NT2/D1 (cell line): ENCODE measurements around the gene KAZN.

ENCODE experiments used
- SUZ12 ChIP-seq: IDR thresholded peaks from 2 replicates; pipeline ENCODE4 v1.6.1; 2011; ENCODE audit not compliant: insufficient read length, insufficient read depth; ENCODE audit errors: extremely low read depth
- YY1 ChIP-seq: IDR thresholded peaks from 2 replicates; pipeline ENCODE4 v1.6.1; 2011; ENCODE audit not compliant: insufficient read length, insufficient read depth
- ZNF274 ChIP-seq: IDR thresholded peaks from 2 replicates; pipeline ENCODE4 v1.6.1; 2011; ENCODE audit warnings: mild to moderate bottlenecking, low read depth, low read length

DNA sequence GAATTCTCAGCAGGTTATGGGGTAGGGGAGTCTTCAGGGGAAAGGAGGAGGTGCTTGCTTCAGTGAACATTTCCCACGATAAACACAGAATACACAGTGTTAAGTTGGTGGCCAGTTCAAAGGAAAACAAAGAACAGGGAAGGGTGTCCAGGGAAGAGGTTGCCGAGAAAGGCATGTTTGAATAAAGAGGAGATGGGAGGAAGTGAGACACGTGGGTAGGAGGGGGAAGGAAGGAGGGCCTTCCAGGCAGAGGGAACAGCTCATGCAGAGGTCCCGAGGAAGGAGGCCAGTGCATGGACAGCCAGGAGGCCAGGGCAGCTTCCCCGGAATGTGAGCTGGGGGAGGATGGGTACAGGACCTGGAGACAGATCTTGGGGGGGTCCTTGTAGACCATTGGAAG lies 424.7 kb downstream of the KAZN start:
- TF ChIP-seq ZNF274: no peak
- no peak for TF ChIP-seq SUZ12
- TF ChIP-seq YY1: no peak
